ENCODE measurements around the gene UBA7. TPM values are rescaled to one million over a fixed set of nuclear protein-coding genes. Genes with fewer than 3 reads are reported as not detected.

The UBA7 gene
- total RNA-seq, 1 experiment from 2014 or later: 26.3 TPM

GRCh38 chr3:49775538-49775937 lies 38.2 kb downstream of the UBA7 start:
- H3K4me1 Mint-ChIP-seq (ENCODE audit: low read depth, unreplicated experiment): no peaks in the 10 kb centered on the region
- BruUV-seq (replicated peaks): no TSS peak
- no peak overlapping the region for H3K4me3 Mint-ChIP-seq (ENCODE audit: low read depth, unreplicated experiment)
- no peak for DNase-seq
- H3K27me3 Mint-ChIP-seq (ENCODE audit: unreplicated experiment): no peaks in the 10 kb centered on the region
- no peaks in the 10 kb centered on the region for H3K9me3 Mint-ChIP-seq (ENCODE audit: low read depth, unreplicated experiment)
- H3K36me3 Mint-ChIP-seq (ENCODE audit: insufficient read depth, unreplicated experiment): peaks cover 6% of the 10 kb centered on the region
- TF ChIP-seq CTCF (IDR thresholded peaks at IDR 0.05; ENCODE audit: unreplicated experiment): no peak
- intact Hi-C loops (cut with micrococcal nuclease; ENCODE audit: unreplicated experiment): no loop called here
- no peak overlapping the region for H3K27ac Mint-ChIP-seq (ENCODE audit: unreplicated experiment)
- CTCF ChIA-PET: no interaction called here

- H3K27ac Mint-ChIP-seq (ENCODE audit: unreplicated experiment): no peak overlapping the region
- CTCF ChIA-PET: interaction anchor here (0.6 kb wide), 1 partner anchor 1756 kb away, joined by 4 read pairs; the partner anchor contains the start of gene MAP4
- H3K9me3 Mint-ChIP-seq (ENCODE audit: low read depth, unreplicated experiment): no peaks in the 10 kb centered on the region
- no peaks in the 10 kb centered on the region for H3K27me3 Mint-ChIP-seq (ENCODE audit: unreplicated experiment)
- no peak for TF ChIP-seq CTCF (IDR thresholded peaks at IDR 0.05; ENCODE audit: unreplicated experiment)
- H3K36me3 Mint-ChIP-seq (ENCODE audit: insufficient read depth, unreplicated experiment): no peaks in the 10 kb centered on the region
- intact Hi-C loops (cut with micrococcal nuclease; ENCODE audit: unreplicated experiment): no loop called here
- DNase-seq: no peak
- no peaks in the 10 kb centered on the region for H3K4me1 Mint-ChIP-seq (ENCODE audit: low read depth, unreplicated experiment)
- no peak overlapping the region for H3K4me3 Mint-ChIP-seq (ENCODE audit: low read depth, unreplicated experiment)
- BruUV-seq (replicated peaks): no TSS peak
Measured at GRCh38 chr3:49772703-49773102, 41.0 kb downstream of the UBA7 start.

- Mint-ChIP-seq H3K4me1 (ENCODE audit: low read depth, unreplicated experiment) (no peaks in the 10 kb centered on the region), H3K27me3 (ENCODE audit: unreplicated experiment) (no peaks in the 10 kb centered on the region), H3K9me3 (ENCODE audit: low read depth, unreplicated experiment) (no peaks in the 10 kb centered on the region), H3K27ac (ENCODE audit: unreplicated experiment) (no peak overlapping the region), H3K36me3 (ENCODE audit: insufficient read depth, unreplicated experiment) (no peaks in the 10 kb centered on the region), H3K4me3 (ENCODE audit: low read depth, unreplicated experiment) (no peak overlapping the region)
- CTCF ChIA-PET: no interaction called here
- DNase-seq: no peak
- BruUV-seq (replicated peaks): no TSS peak
- TF ChIP-seq CTCF (IDR thresholded peaks at IDR 0.05; ENCODE audit: unreplicated experiment): no peak
- intact Hi-C loops (cut with micrococcal nuclease; ENCODE audit: unreplicated experiment): no loop called here
Measured at GRCh38 chr3:49771340-49771938, 42.3 kb downstream of the UBA7 start.

GRCh38 chr3:49769926-49770325 lies 43.8 kb downstream of the UBA7 start:
- H3K27ac Mint-ChIP-seq (ENCODE audit: unreplicated experiment): no peak overlapping the region
- DNase-seq: no peak
- no peak overlapping the region for H3K4me3 Mint-ChIP-seq (ENCODE audit: low read depth, unreplicated experiment)
- CTCF ChIA-PET: no interaction called here
- intact Hi-C loops (cut with micrococcal nuclease; ENCODE audit: unreplicated experiment): no loop called here
- H3K36me3 Mint-ChIP-seq (ENCODE audit: insufficient read depth, unreplicated experiment): no peaks in the 10 kb centered on the region
- no TSS peak for BruUV-seq (replicated peaks)
- H3K4me1 Mint-ChIP-seq (ENCODE audit: low read depth, unreplicated experiment): no peaks in the 10 kb centered on the region
- no peaks in the 10 kb centered on the region for H3K27me3 Mint-ChIP-seq (ENCODE audit: unreplicated experiment)
- no peak for TF ChIP-seq CTCF (IDR thresholded peaks at IDR 0.05; ENCODE audit: unreplicated experiment)
- H3K9me3 Mint-ChIP-seq (ENCODE audit: low read depth, unreplicated experiment): no peaks in the 10 kb centered on the region
